ENCODE data around the gene CHCHD4.
"Not testable (repeated sequence)": the region's sequence is repeated elsewhere in the genome, so short reads cannot be mapped to it uniquely, and the experiment has no call there.

The CHCHD4 gene

DNA sequence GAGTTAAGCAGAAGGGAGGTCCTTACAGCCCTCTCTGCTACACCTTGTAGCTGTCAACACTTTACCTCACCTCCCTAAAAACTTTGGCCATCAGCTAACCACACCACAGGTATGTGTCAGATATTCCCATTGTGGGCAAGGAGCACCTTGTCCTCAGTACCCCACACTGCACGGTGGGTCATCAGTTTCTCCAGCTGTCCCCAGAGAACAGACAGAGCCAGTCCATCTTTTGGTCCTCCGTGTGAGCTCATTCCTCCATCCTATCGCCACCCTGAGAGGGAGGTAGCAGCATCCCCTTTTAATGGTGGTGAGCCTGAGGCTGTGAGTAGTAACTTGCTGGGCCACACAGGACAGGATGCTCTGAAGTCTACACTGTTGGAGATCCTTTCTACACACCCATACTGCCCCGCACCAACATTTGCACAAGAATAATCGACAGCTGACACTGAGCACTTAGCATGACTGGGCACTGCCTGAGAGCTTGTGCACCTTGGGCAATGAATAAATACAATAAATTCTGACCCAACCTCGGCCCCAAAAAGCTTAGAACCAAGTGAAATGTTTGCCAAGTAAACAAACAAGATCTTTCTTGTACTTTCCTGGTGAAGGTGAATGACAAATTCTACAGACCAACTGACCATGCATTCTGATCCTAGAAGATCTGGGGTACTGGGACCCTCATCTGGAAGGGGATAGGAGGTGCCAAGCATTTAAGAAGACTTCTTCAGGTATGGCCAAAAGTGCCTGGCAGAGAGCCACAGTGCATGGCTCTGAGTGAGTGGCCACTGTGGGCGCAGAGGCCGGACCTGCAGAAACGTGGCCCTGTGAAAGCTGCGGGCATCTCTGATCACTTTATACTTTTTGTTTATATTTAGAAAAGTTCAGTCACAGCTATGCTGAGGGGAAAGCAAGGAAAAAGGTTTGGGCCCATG, 6.9 kb downstream of the CHCHD4 start:
- no peak overlapping the region for H3K4me3 ChIP-seq (replicated peaks in 1 of 2; ENCODE audit: low read depth in 2 of 2, low read length in 2 of 2)
- TF ChIP-seq, protein P1, sequence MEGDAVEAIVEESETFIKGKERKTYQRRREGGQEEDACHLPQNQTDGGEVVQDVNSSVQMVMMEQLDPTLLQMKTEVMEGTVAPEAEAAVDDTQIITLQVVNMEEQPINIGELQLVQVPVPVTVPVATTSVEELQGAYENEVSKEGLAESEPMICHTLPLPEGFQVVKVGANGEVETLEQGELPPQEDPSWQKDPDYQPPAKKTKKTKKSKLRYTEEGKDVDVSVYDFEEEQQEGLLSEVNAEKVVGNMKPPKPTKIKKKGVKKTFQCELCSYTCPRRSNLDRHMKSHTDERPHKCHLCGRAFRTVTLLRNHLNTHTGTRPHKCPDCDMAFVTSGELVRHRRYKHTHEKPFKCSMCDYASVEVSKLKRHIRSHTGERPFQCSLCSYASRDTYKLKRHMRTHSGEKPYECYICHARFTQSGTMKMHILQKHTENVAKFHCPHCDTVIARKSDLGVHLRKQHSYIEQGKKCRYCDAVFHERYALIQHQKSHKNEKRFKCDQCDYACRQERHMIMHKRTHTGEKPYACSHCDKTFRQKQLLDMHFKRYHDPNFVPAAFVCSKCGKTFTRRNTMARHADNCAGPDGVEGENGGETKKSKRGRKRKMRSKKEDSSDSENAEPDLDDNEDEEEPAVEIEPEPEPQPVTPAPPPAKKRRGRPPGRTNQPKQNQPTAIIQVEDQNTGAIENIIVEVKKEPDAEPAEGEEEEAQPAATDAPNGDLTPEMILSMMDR (IDR thresholded peaks at IDR 0.05; ENCODE audit: low read depth, low read length), result no peak
- DNase-seq (ENCODE audit: low read depth in 2 of 2), result no peak

DNA sequence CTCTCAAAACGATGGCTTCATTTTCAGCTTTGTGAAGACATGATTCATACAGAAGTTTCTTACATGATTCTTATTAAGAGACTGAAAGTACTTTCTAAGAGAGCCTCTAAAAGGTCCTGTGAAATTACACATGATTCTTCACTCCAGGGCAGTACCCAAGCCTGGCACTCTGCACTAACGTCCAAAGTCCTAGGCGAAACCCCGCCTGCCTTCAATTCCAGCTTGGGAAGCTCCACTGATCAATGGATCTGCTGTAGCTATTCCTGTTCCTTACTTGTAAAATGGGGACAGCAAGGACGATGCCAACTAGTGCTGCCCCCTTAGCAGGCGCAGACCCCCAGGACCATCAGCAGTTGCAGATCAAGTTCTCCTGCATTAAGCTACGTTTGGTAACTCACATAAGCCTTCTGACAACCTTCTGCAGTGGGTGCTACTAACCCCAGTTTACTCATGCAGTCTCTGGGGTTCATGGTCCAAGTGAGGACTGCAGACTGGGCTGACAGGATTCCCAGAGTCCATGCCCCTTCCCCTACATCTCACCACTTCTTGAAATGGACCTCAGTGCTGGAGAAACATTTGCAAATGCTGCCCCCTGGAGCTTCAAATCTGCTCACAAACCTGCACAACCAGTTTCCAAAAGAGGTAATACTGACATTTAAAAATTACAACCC, 10.6 kb downstream of the CHCHD4 start:
- no peak for DNase-seq (ENCODE audit: low read depth in 2 of 2)
- H3K4me3 ChIP-seq (replicated peaks in 1 of 2; ENCODE audit: low read depth in 2 of 2, low read length in 2 of 2), result no peak overlapping the region
- TF ChIP-seq, protein P1 (IDR thresholded peaks at IDR 0.05; ENCODE audit: low read depth, low read length), result no peak

DNA sequence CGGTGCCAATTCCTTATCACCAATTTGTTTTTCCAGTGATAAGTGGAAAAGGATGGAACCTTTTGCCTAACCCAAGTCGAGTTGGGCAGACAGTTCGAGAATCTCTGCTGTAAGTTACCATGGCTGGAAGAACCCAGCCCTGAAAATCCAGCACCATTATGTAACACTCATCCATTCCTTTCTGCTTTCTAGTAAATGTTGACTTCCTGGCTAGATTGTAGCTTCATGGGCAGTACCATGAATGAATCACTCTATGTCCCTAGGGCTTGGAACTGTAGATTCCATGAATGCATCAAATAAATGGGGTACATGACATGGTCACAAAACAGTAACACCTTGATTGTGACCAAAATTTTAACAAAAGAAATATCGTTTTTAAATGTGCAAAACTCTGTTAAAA, 14.0 kb downstream of the CHCHD4 start:
- peak in 1 of 2 donors; percentile 39 for DNase-seq (ENCODE audit: low read depth in 2 of 2)
- H3K4me3 ChIP-seq (replicated peaks in 1 of 2; ENCODE audit: low read depth in 2 of 2, low read length in 2 of 2), result no peak overlapping the region
- TF ChIP-seq, protein P1 (IDR thresholded peaks at IDR 0.05; ENCODE audit: low read depth, low read length), result no peak

DNA sequence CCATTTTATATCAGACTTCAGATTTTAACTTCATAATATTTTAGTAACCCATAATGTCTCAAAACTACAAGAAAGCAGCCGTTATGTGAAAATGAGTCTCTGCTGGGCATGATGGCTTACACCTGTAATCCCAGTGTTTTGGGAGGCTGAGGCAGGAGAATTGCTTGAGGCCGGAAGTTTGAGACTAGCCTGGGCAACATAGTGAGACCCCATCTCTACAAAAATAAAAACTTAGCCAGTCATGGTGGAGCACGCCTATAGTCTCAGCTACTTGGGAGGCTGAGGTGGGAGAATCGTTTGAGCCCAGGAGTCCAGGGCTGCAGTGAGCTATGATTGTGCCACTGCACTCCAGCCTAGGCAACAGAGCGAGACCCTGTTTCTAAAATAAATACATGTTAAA, 14.8 kb downstream of the CHCHD4 start:
- not testable (repeated sequence) for DNase-seq (ENCODE audit: low read depth in 2 of 2)

DNA sequence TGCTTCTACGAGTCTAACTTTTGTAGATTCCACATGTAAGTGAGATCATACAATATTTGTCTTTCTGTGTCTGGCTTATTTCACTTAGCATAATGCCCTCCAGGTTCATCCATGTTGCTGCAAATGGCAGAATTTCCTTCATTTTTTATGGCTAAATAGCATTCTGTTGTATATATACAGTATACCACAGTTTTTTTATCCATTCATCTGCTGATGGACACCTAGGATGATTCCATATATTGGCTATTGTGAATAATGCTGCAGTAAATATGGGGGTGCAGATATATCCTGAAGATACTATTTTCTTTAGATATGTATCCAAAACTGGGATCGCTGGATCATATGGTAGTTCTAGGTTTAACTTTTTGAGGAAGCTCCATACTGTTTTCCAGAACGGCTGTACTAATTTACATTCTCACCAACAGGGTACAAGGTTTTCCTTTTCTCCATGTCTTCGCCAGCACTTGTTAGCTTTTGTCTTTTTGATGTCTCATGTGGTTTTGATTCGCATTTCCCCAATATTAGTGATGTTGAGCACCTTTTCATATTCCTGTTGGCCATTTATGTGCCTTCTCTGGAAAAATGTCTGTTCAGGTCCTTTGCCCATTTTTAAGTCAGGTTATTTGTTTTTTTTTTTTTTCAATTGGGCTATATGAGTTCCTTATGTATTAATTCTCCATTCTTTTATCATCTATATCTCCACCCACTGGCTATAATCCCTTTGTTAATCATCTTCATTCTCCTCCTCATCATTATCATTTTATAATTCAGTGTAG, 26.9 kb downstream of the CHCHD4 start:
- DNase-seq (ENCODE audit: low read depth in 2 of 2), result no peak
- TF ChIP-seq, protein P1 (IDR thresholded peaks at IDR 0.05; ENCODE audit: low read depth, low read length), result no peak
- no peak overlapping the region for H3K4me3 ChIP-seq (replicated peaks in 1 of 2; ENCODE audit: low read depth in 2 of 2, low read length in 2 of 2)

More for the DNA sequence above, 14.8 kb downstream of the CHCHD4 start:
- not testable (repeated sequence) for H3K4me3 ChIP-seq (replicated peaks in 1 of 2; ENCODE audit: low read depth in 2 of 2, low read length in 2 of 2)

DNA sequence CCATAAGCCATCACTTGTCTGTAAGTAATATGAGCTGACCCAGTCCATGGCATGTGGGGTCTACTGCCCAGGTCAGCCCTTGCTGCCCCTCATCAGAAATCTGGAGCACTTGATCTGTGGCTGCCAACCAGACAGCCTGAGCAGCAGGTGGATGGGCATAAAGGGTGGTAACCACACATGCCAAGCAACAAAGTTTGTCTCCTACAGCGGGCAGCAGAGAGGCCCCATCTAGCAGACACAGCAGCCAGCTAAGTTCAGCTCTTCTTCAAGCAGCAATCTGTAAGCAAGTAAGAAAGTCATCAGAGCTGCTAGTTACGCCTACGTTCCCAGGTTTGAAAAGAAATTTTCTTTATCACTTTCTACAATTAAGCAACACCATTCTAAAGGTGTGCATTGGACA, 27.9 kb downstream of the CHCHD4 start:
- no peak for DNase-seq (ENCODE audit: low read depth in 2 of 2)
- TF ChIP-seq, protein P1 (IDR thresholded peaks at IDR 0.05; ENCODE audit: low read depth, low read length), result no peak
- H3K4me3 ChIP-seq (replicated peaks in 1 of 2; ENCODE audit: low read depth in 2 of 2, low read length in 2 of 2), result no peak overlapping the region
